Thoracic aorta (tissue), 2 donors: ENCODE measurements around the gene CNTN2. TPM values are rescaled to one million over a fixed set of nuclear protein-coding genes. Genes with fewer than 3 reads are reported as not detected.

Experiments used
- ATAC-seq: fragments of 150-250 bp; one replicate; pipeline ENCODE4 v1.8.0; 2017; ENCODE audit warnings: low read depth; ENCODE audit not compliant: insufficient number of reproducible peaks, low FRiP score
- DNase-seq: peaks from one replicate; pipeline ENCODE4 v3.0.0-alpha.2; 2020; ENCODE audit warnings: low spot score
- H3K27ac ChIP-seq, 2 donors: fragments of 200-600 bp; sonication (generic); 1 replicate in 1 of 2; 2 replicates in 1 of 2; pipeline ENCODE4 v1.5.1; 2016; ENCODE audit warnings: mild to moderate bottlenecking in 2 of 2, moderate library complexity in 2 of 2
- H3K27me3 ChIP-seq: fragments of 200-600 bp; sonication (generic); replicated peaks from 2 replicates; pipeline ENCODE4 v1.6.0; 2016; ENCODE audit warnings: mild to moderate bottlenecking; ENCODE audit not compliant: insufficient read depth
- H3K36me3 ChIP-seq: fragments of 200-600 bp; sonication (generic); one replicate; pipeline ENCODE4 v1.5.1; 2016
- H3K4me1 ChIP-seq, 2 donors: fragments of 200-600 bp; sonication (generic); 1 replicate in 1 of 2; 2 replicates in 1 of 2; pipeline versions ENCODE4 v1.5.1 to v1.6.0; 2016; ENCODE audit warnings: low read depth in 2 of 2, mild to moderate bottlenecking in 1 of 2; ENCODE audit not compliant: control insufficient read depth in 1 of 2
- H3K4me3 ChIP-seq: fragments of 200-600 bp; sonication (generic); 2 replicates; pipeline ENCODE4 v1.5.1; 2016; ENCODE audit warnings: mild to moderate bottlenecking
- H3K9me3 ChIP-seq: fragments of 200-600 bp; sonication (generic); 2 replicates; pipeline ENCODE4 v1.5.1; 2016
- CTCF ChIP-seq: fragments of 200-600 bp; sonication (generic); IDR thresholded peaks from one replicate; pipeline ENCODE4 v1.5.1; 2019; ENCODE audit warnings: antibody characterized with exemption
- total RNA-seq, 2 donors: library from RNA; depleted of rRNA; stranded (reverse); fragments of >200 nt; gene quantifications; one replicate each; pipeline versions ENCODE4 v1.1.0 to v1.2.3, GENCODE V29; 2016

The CNTN2 gene
- total RNA-seq, 2 donors from 2014 or later: 0.68 to 1.4 TPM

- Histone ChIP-seq H3K36me3 (no peaks in the 10 kb centered on the region), H3K9me3 (no peaks in the 10 kb centered on the region), H3K4me3 (peak within 1 kb of the TSS; percentile 97), H3K27me3 (no peaks in the 10 kb centered on the region), H3K27ac (peak within 1 kb of the TSS; percentile 80 to 90), H3K4me1 (peaks cover 17 to 28% of the 10 kb centered on the region in 2 donors)
- TF ChIP-seq CTCF: peak; percentile 54
- ATAC-seq (peak; percentile 90), DNase-seq (peak; percentile 72)
These were observed 78.9 kb downstream of the CNTN2 start, which contains the start of gene RBBP5 for GRCh38 chr1:205121660-205122488. Gene RBBP5, minus strand, starts transcription at chr1:205121978. Its CDS starts 105 bp downstream, at chr1:205121873.

DNA sequence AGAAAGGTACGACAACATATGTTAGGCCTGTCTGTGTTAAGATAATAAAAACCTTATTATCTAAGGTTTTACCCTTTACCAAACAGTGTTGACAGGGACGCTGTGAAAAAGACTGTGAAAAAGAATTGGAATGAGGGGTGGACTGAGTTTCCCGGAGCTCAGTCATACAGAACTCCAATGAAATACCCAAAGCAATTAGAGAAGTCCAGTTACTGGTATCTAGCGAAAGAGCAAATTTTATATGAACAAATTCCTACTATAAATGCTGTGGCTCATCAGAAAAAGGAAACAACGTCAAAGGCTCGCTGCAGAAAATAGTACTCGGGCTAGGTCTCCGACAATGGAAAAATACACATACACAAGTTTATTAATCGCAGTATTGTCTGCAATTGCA, 79.5 kb downstream of the CNTN2 start:
- ATAC-seq (no peak), DNase-seq (no peak)
- Histone ChIP-seq H3K27me3 (no peaks in the 10 kb centered on the region), H3K9me3 (no peaks in the 10 kb centered on the region), H3K4me3 (peak overlapping the region; percentile 97), H3K36me3 (no peaks in the 10 kb centered on the region), H3K4me1 (peaks cover 17 to 28% of the 10 kb centered on the region in 2 donors), H3K27ac (peak overlapping the region; percentile 80 to 90)
- TF ChIP-seq CTCF: no peak

- no peak overlapping the region for H3K27ac ChIP-seq
- no peaks in the 10 kb centered on the region for H3K36me3 ChIP-seq
- no peaks in the 10 kb centered on the region for H3K9me3 ChIP-seq
- TF ChIP-seq CTCF: no peak
- peaks cover 17 to 23% of the 10 kb centered on the region in 2 donors for H3K4me1 ChIP-seq
- DNase-seq: no peak
- ATAC-seq: no peak
- H3K27me3 ChIP-seq: no peaks in the 10 kb centered on the region
- no peak overlapping the region for H3K4me3 ChIP-seq
These were observed 81.7 kb downstream of the CNTN2 start for GRCh38 chr1:205124726-205125125.

DNA sequence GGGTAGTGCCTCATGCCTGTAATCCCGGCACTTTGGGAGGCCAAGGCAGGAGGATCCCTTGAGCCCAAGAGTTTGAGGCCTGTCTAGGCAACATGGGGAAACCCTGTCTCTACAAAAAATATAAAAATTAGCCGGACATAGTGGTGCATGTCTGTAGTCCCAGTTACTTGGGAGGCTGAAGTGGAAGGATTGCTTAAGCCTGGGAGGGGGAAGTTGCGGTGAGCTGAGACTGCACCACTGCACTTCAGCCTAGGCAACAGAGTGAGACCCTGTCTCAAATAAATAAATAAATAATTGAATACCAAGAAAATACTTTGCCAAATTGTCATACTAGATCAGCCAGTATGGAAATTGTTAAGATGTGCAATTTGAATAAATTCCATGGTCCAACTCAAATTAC, 84.6 kb downstream of the CNTN2 start:
- Histone ChIP-seq H3K4me1 (peaks cover 3 to 5% of the 10 kb centered on the region in 2 donors), H3K9me3 (no peaks in the 10 kb centered on the region), H3K36me3 (no peaks in the 10 kb centered on the region), H3K27ac (no peak overlapping the region), H3K27me3 (no peaks in the 10 kb centered on the region), H3K4me3 (no peak overlapping the region)
- no peak for TF ChIP-seq CTCF
- no peak for DNase-seq
- ATAC-seq: no peak

Other genes with a start within 250 kb of the CNTN2 start
- gene NFASC, start 172.3 kb upstream of the CNTN2 start, total RNA-seq: 10 to 100 TPM; 26.2 to 29.5 TPM
- under 1 TPM; 0.41 to 0.85 TPM for gene TMEM81, start 41.2 kb downstream of the CNTN2 start, total RNA-seq
- 10 to 100 TPM in 1 of 2 donors, 1 to 10 TPM in 1; 9.2 to 13.5 TPM for gene RBBP5, start 78.8 kb downstream of the CNTN2 start, total RNA-seq
- gene DSTYK, start 168.5 kb downstream of the CNTN2 start, total RNA-seq: 10 to 100 TPM; 12.9 to 14.4 TPM
- 1 to 10 TPM; 6.8 to 8.9 TPM for gene TMCC2, start 184.7 kb downstream of the CNTN2 start, total RNA-seq